KOPT-K1 (cell line): ENCODE data around the gene PPP1R7.

Source experiments
- H3K27ac ChIP-seq: fragments of 200-600 bp; sonication (generic); 2 replicates; pipeline ENCODE4 v1.5.1; 2016; ENCODE audit warnings: antibody characterized with exemption, mild to moderate bottlenecking, low read depth, low read length; ENCODE audit not compliant: poor library complexity, severe bottlenecking
- H3K36me3 ChIP-seq: fragments of 200-600 bp; sonication (generic); 2 replicates; pipeline ENCODE4 v1.5.1; 2017; ENCODE audit warnings: antibody characterized with exemption, mild to moderate bottlenecking, low read length, moderate library complexity; ENCODE audit not compliant: insufficient read depth
- H3K9me3 ChIP-seq: fragments of 200-600 bp; sonication (generic); 2 replicates; pipeline ENCODE4 v1.5.1; 2017; ENCODE audit warnings: antibody characterized with exemption, low read length, mild to moderate bottlenecking; ENCODE audit not compliant: insufficient read depth, poor library complexity, severe bottlenecking

Gene PPP1R7

GRCh38 chr2:241199897-241200821 lies 49.9 kb downstream of the PPP1R7 start:
- Histone ChIP-seq H3K27ac (no peak overlapping the region), H3K9me3 (no peaks in the 10 kb centered on the region), H3K36me3 (no peaks in the 10 kb centered on the region)

DNA sequence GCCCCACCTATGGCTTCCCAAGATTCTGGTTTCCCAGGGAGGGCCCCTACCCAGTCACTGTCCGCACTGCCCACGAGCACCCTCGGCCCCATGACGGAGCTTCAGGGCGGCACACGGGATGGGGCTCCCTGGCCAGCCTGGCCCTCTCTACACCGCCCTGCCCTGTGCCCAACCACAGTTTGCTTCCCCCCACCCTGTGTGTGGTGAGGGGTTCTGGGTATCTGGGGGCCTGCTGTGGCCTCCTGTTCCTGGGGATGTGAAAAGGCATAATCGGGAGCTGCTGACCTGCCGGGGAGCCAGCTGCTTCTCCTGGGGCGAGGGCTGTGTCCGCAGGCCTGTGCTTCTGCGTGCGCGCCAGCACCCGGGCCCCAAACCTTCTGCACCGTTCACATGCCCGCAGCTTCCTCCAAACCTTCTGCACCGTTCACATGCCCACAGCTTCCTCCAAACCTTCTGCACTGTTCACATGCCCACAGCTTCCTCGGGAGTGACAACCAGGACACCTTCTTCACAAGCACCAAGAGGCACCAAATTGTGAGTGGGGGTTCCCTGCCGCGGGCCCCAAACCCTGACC lies 50.6 kb downstream of the PPP1R7 start:
- Histone ChIP-seq H3K9me3 (no peaks in the 10 kb centered on the region), H3K27ac (no peak overlapping the region), H3K36me3 (no peaks in the 10 kb centered on the region)

DNA sequence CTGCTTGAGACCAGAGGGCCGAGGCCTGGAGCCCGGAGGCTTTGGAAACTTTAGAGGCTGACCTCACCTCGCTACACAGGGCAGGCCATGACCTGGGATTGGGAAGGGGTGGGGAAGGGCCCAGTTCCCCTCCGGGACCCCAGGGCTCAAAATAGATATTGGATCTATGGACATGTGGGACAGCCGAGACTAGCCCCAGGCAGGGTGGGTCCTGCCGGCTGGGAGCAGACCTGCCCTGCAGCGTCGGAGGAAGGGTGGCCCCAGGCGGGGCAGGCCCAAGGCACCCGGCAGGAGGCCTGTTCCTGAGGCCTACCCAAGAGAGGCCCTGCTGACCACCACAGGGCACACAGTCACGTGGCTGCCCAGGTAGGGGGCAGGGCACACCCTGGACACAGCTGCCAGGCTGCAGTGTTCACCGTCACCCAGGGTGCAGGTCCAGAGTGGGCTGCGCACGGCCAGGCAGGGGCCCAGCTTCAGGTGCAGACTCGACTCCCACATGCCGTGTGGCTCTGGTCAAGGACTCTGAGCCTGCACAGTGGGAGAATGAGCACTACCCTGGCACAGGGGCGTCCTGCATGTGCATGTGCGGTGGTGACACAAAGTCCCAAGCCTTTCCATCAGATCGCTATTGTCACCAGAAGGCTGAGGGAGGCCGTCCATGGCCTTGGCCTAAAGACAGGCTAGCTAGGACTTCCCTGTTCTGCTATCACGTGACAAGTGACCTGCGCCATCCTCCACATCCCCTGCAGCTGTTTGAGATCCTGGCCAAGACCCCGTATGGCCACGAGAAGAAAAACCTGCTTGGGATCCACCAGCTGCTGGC lies 51.4 kb downstream of the PPP1R7 start:
- no peaks in the 10 kb centered on the region for H3K9me3 ChIP-seq
- H3K36me3 ChIP-seq = no peaks in the 10 kb centered on the region
- H3K27ac ChIP-seq = no peak overlapping the region

- Histone ChIP-seq H3K9me3 (no peaks in the 10 kb centered on the region), H3K36me3 (no peaks in the 10 kb centered on the region), H3K27ac (no peak overlapping the region)
Measured at GRCh38 chr2:241202268-241202585, 52.0 kb downstream of the PPP1R7 start.

- Histone ChIP-seq H3K27ac (no peak overlapping the region), H3K36me3 (no peaks in the 10 kb centered on the region), H3K9me3 (no peaks in the 10 kb centered on the region)
Measured at GRCh38 chr2:241202681-241203080, 52.4 kb downstream of the PPP1R7 start.

GRCh38 chr2:241203218-241204009 lies 53.1 kb downstream of the PPP1R7 start:
- H3K9me3 ChIP-seq = no peaks in the 10 kb centered on the region
- H3K36me3 ChIP-seq = no peaks in the 10 kb centered on the region
- H3K27ac ChIP-seq = no peak overlapping the region

DNA sequence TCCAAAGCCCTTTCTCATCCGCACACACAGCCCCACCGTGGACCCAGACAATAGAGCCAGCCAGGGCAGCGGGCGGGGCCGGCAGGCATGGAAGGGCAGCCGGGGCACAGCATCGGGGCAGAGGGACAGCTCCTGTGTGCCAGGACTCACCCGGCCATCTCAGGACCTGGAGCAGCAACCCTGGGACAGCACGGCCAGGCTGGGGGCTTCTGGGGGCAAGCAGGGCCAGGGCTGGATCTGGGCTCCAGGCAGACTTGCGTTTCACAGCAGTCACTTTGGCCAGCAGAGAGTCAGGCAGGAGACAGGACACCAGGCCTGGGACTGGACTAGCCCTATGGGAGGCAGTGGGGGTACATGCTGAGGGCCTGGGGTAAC lies 53.7 kb downstream of the PPP1R7 start:
- Histone ChIP-seq H3K27ac (no peak overlapping the region), H3K36me3 (no peaks in the 10 kb centered on the region), H3K9me3 (no peaks in the 10 kb centered on the region)

DNA sequence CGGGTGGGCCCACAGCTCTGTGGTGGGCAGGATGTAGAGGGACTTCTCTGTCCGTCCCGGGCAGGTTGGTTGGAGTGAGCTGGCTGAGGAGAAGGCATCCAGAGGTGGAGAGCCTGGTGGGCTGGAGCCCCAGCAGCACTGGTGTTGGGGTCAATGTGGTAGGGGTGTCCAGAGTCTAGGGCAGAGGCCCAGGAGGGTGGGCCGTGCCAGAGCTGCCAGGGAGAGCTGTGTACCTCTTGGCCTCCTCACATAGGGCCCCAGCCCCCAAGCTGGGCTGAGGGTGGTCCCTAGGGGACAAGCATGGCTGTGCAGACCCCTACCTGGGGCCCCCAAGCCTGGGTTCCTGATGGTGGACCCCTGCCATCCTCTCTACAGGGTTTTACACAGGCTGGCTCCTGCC lies 54.2 kb downstream of the PPP1R7 start:
- no peak overlapping the region for H3K27ac ChIP-seq

GRCh38 chr2:241205086-241205485 lies 54.8 kb downstream of the PPP1R7 start:
- H3K9me3 ChIP-seq = no peaks in the 10 kb centered on the region
- H3K36me3 ChIP-seq = no peaks in the 10 kb centered on the region
- no peak overlapping the region for H3K27ac ChIP-seq

More for the DNA sequence above, 54.2 kb downstream of the PPP1R7 start:
- H3K36me3 ChIP-seq = no peaks in the 10 kb centered on the region
- H3K9me3 ChIP-seq = no peaks in the 10 kb centered on the region

DNA sequence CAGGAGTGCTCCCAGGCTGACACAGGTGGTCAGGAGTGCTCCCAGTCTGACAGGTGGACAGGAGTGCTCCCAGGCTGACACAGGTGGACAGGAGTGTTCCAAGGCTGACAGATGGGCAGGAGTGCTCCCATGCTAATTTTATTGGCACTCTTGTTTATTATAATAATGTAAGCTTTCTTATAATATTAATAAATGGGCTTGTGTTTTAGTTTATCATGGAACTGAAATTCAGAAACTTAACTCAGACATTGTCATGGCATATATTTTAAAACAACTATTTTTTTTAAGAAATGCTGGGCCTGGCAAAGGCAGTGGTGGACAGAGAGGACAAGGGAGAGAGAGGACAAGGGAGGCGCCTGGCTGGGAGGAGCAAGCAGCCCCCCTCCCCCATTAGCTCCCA lies 56.9 kb downstream of the PPP1R7 start:
- Histone ChIP-seq H3K36me3 (no peaks in the 10 kb centered on the region), H3K9me3 (no peaks in the 10 kb centered on the region), H3K27ac (no peak overlapping the region)

DNA sequence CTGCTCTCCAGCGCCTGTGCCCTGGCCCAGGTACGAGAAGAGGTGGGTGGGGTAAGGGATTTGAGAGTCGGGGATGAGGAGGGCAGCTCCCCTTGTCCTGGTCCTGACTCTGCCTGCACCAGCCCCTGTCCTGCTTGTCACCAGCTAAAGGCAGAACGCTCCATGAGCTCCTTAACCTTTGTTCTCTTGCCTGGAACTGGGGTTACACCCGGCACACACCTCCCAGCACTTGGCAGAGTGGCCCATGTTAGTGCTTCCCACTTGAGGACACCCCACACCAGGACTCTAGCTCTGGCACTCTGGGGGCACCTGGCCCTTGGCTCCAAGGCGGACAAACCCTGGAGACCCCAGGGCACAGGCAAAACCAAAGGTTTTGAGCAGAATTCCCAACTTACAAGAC lies 57.4 kb downstream of the PPP1R7 start:
- H3K9me3 ChIP-seq = no peaks in the 10 kb centered on the region
- no peak overlapping the region for H3K27ac ChIP-seq
- no peaks in the 10 kb centered on the region for H3K36me3 ChIP-seq

DNA sequence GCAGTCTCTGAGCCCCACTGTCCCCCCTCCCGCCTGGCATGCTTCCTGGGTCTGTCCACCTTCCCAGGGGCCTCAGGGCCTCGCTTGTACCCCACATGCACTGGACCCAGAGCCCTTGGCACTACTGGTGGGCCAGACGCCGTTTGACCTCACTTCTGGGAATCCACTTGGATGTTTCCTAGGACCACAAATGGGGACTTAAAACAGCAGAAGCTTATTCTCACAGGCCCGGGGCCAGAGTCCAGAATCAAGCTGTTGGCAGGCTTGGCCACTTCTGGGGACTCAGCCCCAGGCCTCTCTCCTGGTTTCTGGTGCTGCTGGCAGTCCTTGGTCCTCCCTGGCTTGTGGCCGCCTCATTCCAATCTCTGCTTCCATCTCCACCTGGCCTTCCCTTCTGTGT lies 57.8 kb downstream of the PPP1R7 start:
- H3K9me3 ChIP-seq = no peaks in the 10 kb centered on the region
- H3K36me3 ChIP-seq = no peaks in the 10 kb centered on the region
- H3K27ac ChIP-seq = no peak overlapping the region

- Histone ChIP-seq H3K36me3 (no peaks in the 10 kb centered on the region), H3K9me3 (no peaks in the 10 kb centered on the region), H3K27ac (no peak overlapping the region)
Measured at GRCh38 chr2:241209271-241209670, 59.0 kb downstream of the PPP1R7 start.

GRCh38 chr2:241211276-241211675 lies 61.0 kb downstream of the PPP1R7 start:
- Histone ChIP-seq H3K27ac (no peak overlapping the region), H3K9me3 (no peaks in the 10 kb centered on the region), H3K36me3 (no peaks in the 10 kb centered on the region)

DNA sequence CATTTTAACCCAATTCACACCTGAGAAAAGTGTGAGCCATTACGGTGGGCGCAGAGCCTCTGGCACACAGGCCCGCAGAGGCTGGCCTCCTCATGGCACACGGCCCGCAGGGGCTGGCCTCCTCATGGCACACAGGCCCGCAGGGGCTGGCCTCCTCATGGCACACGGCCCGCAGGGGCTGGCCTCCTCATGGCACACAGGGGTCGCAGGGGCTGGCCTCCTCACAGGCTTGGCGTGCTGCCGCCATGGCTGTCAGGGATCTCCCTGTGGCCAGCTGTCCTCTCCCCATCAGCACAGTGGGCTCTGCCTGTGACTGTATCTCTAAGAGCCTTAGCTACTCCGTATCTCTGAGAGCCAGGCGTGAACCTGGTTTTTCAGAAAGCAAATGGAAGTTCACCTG lies 62.8 kb downstream of the PPP1R7 start:
- Histone ChIP-seq H3K9me3 (no peaks in the 10 kb centered on the region), H3K27ac (no peak overlapping the region), H3K36me3 (no peaks in the 10 kb centered on the region)
